Measurements from ENCODE around the gene CNST. TPM values are rescaled to one million over a fixed set of nuclear protein-coding genes. Genes with fewer than 3 reads are reported as not detected.
A peak's percentile ranks its signal among the peaks of the same experiment; 100 is the strongest.

Gene CNST
- total and polyA plus RNA-seq, 2 of the 13 experiments (the other 11 are each of a cell fraction or from before 2014, with no cell fraction given) = 6.3 to 12.4 TPM

DNA sequence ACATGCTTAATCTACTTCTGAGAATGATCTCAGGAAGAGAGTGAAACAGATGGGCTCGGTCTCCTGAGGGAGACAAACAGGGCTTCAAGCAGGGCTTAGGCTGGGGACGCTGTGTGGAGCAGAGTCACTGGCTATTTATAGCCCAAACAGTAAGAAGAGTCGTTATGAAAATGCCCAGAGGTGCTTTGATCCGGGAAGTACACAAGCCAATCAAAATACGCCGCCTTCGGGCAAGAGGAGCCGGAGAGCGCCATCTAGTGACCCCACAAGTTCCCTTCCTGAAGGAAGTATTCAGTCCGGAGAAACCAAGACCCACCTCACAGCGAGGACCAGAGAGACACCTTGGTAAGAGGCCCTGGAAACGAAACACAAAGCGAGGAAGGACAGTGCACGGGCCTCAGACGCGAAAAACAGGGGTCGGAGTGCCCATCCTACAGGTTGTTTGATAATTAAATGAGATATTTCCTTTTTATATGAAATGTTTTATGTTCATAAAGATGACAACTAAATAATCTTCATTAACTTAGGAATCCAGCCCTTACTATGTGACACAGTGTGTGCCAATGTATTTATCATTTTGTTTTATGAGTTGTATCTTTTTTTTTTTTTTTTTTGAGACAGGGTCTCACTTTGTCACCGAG lies 133.0 kb downstream of the CNST start (continued):
- TF ChIP-seq, protein P1, sequence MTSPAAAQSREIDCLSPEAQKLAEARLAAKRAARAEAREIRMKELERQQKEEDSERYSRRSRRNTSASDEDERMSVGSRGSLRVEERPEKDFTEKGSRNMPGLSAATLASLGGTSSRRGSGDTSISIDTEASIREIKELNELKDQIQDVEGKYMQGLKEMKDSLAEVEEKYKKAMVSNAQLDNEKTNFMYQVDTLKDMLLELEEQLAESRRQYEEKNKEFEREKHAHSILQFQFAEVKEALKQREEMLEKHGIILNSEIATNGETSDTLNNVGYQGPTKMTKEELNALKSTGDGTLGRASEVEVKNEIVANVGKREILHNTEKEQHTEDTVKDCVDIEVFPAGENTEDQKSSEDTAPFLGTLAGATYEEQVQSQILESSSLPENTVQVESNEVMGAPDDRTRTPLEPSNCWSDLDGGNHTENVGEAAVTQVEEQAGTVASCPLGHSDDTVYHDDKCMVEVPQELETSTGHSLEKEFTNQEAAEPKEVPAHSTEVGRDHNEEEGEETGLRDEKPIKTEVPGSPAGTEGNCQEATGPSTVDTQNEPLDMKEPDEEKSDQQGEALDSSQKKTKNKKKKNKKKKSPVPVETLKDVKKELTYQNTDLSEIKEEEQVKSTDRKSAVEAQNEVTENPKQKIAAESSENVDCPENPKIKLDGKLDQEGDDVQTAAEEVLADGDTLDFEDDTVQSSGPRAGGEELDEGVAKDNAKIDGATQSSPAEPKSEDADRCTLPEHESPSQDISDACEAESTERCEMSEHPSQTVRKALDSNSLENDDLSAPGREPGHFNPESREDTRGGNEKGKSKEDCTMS (CRISPR knock-in tag; conservative IDR thresholded peaks at IDR 0.05) = no peak
- 0 out of 2 replicates have a peak, but pooled peaks have one; percentile 27 for TF ChIP-seq ETV6 (CRISPR knock-in tag; conservative IDR thresholded peaks at IDR 0.05)
- TF ChIP-seq ZFAT (CRISPR knock-in tag; conservative IDR thresholded peaks at IDR 0.05) = no peak
- TF ChIP-seq MTF2 (CRISPR knock-in tag; IDR thresholded peaks at IDR 0.05; ENCODE audit: borderline replicate concordance) = no peak
- TF ChIP-seq ZNF598 (CRISPR knock-in tag; IDR thresholded peaks at IDR 0.05; ENCODE audit: borderline replicate concordance) = no peak
- TF ChIP-seq, protein P2, sequence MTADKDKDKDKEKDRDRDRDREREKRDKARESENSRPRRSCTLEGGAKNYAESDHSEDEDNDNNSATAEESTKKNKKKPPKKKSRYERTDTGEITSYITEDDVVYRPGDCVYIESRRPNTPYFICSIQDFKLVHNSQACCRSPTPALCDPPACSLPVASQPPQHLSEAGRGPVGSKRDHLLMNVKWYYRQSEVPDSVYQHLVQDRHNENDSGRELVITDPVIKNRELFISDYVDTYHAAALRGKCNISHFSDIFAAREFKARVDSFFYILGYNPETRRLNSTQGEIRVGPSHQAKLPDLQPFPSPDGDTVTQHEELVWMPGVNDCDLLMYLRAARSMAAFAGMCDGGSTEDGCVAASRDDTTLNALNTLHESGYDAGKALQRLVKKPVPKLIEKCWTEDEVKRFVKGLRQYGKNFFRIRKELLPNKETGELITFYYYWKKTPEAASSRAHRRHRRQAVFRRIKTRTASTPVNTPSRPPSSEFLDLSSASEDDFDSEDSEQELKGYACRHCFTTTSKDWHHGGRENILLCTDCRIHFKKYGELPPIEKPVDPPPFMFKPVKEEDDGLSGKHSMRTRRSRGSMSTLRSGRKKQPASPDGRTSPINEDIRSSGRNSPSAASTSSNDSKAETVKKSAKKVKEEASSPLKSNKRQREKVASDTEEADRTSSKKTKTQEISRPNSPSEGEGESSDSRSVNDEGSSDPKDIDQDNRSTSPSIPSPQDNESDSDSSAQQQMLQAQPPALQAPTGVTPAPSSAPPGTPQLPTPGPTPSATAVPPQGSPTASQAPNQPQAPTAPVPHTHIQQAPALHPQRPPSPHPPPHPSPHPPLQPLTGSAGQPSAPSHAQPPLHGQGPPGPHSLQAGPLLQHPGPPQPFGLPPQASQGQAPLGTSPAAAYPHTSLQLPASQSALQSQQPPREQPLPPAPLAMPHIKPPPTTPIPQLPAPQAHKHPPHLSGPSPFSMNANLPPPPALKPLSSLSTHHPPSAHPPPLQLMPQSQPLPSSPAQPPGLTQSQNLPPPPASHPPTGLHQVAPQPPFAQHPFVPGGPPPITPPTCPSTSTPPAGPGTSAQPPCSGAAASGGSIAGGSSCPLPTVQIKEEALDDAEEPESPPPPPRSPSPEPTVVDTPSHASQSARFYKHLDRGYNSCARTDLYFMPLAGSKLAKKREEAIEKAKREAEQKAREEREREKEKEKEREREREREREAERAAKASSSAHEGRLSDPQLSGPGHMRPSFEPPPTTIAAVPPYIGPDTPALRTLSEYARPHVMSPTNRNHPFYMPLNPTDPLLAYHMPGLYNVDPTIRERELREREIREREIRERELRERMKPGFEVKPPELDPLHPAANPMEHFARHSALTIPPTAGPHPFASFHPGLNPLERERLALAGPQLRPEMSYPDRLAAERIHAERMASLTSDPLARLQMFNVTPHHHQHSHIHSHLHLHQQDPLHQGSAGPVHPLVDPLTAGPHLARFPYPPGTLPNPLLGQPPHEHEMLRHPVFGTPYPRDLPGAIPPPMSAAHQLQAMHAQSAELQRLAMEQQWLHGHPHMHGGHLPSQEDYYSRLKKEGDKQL (CRISPR knock-in tag; IDR thresholded peaks at IDR 0.05; ENCODE audit: low read depth) = no peak
- TF ChIP-seq CBFB (CRISPR knock-in tag; IDR thresholded peaks at IDR 0.05) = no peak
- TF ChIP-seq, protein P3, sequence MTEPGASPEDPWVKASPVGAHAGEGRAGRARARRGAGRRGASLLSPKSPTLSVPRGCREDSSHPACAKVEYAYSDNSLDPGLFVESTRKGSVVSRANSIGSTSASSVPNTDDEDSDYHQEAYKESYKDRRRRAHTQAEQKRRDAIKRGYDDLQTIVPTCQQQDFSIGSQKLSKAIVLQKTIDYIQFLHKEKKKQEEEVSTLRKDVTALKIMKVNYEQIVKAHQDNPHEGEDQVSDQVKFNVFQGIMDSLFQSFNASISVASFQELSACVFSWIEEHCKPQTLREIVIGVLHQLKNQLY (CRISPR knock-in tag; IDR thresholded peaks at IDR 0.05) = no peak
- no peak for TF ChIP-seq ATM (IDR thresholded peaks at IDR 0.05; ENCODE audit: borderline replicate concordance)
- no peak for TF ChIP-seq RFX1 (IDR thresholded peaks at IDR 0.05)
- no peak for TF ChIP-seq KAT7 (CRISPR knock-in tag; IDR thresholded peaks at IDR 0.05; ENCODE audit: borderline replicate concordance)
- TF ChIP-seq, protein P4, sequence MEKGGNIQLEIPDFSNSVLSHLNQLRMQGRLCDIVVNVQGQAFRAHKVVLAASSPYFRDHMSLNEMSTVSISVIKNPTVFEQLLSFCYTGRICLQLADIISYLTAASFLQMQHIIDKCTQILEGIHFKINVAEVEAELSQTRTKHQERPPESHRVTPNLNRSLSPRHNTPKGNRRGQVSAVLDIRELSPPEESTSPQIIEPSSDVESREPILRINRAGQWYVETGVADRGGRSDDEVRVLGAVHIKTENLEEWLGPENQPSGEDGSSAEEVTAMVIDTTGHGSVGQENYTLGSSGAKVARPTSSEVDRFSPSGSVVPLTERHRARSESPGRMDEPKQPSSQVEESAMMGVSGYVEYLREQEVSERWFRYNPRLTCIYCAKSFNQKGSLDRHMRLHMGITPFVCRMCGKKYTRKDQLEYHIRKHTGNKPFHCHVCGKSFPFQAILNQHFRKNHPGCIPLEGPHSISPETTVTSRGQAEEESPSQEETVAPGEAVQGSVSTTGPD (CRISPR knock-in tag; IDR thresholded peaks at IDR 0.05) = no peak
- no peak; the same call in 1 of the 2 replicates for TF ChIP-seq PITX1 (CRISPR knock-in tag; IDR thresholded peaks at IDR 0.05)
- no peak for TF ChIP-seq FOSL1 (CRISPR knock-in tag; IDR thresholded peaks at IDR 0.05; ENCODE audit: borderline replicate concordance)
- TF ChIP-seq, protein P5, sequence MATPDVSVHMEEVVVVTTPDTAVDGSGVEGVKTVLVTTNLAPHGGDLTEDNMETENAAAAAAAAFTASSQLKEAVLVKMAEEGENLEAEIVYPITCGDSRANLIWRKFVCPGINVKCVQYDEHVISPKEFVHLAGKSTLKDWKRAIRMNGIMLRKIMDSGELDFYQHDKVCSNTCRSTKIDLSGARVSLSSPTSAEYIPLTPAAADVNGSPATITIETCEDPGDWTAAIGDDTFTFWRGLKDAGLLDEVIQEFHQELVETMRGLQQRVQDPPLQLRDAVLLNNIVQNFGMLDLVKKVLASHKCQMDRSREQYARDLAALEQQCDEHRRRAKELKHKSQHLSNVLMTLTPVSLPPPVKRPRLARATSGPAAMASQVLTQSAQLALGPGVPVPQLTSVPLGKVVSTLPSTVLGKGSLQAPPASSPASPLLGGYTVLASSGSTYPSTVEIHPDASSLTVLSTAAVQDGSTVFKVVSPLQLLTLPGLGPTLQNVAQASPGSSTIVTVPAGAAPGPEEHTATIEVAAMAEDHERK (CRISPR knock-in tag; IDR thresholded peaks at IDR 0.05; ENCODE audit: low read depth) = no peak
- TF ChIP-seq ZNF232 (CRISPR knock-in tag; IDR thresholded peaks at IDR 0.05; ENCODE audit: borderline replicate concordance) = no peak
- 0 out of 2 replicates have a peak, but pooled peaks have one; percentile 35 for TF ChIP-seq CBX5 (CRISPR knock-in tag; IDR thresholded peaks at IDR 0.05; ENCODE audit: borderline replicate concordance)
- TF ChIP-seq JUN (CRISPR knock-in tag; IDR thresholded peaks at IDR 0.05) = no peak
- TF ChIP-seq ZNF510 (CRISPR knock-in tag; IDR thresholded peaks at IDR 0.05; ENCODE audit: low read depth) = no peak

Data from HepG2 (cell line).